GM10847 (cell line): Measurements from ENCODE around the gene DPM3.

ENCODE experiments used
- POLR2A ChIP-seq: IDR thresholded peaks from 2 replicates; pipeline ENCODE4 v1.6.1; 2011; ENCODE audit not compliant: insufficient read length; ENCODE audit errors: extremely low read depth

The DPM3 gene

DNA sequence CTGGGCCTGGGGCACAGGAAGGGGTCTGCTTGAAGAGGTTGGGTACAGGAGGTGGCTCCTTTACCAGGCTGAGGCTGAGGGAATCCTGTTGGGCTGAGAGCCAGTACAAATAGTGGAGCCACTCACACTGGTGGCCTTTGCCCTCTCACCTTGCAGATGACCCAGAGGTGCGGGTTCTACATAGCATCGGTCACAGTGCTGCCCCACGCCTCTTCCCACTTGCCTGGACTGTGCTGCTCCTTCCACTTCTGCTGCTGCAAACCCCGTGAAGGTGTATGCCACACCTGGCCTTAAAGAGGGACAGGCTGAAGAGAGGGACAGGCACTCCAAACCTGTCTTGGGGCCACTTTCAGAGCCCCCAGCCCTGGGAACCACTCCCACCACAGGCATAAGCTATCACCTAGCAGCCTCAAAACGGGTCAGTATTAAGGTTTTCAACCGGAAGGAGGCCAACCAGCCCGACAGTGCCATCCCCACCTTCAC is 6.5 kb downstream of the DPM3 start:
- no peak for TF ChIP-seq POLR2A

DNA sequence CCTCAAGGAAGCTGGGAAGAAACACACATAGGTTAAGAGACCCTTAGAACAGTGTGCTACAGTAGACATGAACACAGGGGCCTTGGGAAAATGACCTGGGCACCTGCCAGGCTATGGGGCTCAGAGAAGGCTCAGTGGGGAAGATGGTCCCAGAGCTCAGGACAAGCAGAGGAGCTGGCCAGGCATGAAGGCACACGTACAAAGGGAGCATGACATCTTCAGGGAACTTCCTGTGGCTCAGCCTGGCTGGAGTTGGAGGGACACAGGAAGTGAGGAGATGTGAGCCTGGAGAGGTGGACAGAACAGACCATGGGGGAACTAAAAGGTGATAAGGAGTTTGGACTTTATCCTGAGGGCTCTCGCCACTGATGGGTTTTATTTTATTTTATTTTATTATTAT is 8.5 kb downstream of the DPM3 start:
- no peak for TF ChIP-seq POLR2A

DNA sequence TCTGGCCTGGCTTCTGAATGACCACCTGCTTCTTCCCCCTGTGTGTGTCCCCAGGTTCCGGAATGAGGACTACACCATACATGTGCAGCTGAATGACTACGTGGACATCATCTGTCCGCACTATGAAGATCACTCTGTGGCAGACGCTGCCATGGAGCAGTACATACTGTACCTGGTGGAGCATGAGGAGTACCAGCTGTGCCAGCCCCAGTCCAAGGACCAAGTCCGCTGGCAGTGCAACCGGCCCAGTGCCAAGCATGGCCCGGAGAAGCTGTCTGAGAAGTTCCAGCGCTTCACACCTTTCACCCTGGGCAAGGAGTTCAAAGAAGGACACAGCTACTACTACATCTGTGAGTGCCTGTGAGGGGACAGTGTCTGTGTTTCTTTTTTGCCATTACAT is 9.0 kb downstream of the DPM3 start:
- TF ChIP-seq POLR2A, result no peak

DNA sequence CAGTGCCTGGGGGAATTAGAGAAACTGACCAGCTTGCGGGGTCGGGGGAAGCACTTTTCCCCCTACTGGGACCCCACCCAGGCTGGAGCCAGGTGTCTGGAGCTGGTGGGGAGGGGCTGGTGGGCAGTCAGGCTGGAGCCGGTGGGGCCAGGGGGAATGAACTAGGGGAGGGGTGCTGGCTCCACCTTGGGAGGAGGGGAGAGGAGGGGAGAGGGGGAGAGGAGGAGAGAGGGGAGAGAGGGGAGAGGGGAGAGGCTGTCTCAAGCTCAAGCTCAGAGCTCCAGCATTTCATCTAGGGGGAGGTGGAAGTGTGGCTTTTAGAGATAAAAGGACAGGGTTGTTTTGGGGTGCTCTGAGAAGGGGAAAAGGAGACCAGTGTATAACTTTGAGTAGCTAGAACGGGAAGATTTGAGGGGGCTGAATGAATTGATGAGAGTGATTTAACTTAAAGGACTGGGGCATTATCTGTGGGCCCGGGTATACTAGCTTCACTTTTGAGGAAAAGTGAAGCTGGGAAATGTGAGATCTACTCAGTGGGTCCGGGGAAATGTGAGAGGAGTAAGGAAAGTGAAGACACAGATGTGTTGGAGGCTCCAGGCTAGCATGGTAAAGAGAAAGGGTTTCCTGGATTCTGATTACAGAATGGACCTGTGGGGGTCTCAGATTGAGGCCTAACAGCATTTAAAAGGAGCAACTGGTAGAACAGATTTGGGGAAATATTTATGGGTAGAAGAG is 9.9 kb downstream of the DPM3 start:
- TF ChIP-seq POLR2A, result no peak

DNA sequence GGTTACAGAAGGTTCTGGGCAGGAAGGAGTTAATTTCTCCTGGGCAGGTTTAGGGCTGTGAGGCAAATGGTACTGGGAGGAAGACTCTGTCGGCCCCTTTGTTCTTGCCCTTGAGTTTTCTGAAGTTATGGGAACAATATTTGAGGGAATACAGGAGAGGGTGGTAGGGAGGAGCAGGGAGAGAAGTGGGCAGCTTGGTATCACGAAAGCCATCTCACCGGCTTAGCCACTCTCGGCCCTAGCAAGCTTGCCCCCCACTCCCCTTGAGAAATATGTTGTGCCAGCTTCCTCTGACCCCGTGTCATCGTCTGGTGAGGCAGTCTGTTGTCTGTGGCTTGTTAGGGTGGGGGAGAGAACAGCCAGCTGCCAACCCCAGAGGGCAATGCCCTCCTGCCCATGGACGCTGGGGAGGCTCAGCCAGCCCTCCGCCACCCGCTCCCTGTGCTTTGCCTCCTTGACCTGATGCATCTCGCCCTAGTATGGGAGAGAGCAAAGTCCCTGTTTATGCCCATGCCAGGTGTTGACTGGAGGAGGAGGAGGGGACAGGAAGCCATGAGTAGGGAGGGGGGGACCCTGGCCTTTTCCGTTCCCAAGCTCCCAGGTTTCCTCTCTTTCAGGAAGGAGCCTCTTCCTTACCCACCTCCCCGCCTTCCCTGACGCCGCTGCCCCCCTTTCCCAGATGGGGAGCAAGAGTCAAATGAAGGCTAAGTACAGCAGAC is 11.4 kb downstream of the DPM3 start:
- TF ChIP-seq POLR2A, result no peak

DNA sequence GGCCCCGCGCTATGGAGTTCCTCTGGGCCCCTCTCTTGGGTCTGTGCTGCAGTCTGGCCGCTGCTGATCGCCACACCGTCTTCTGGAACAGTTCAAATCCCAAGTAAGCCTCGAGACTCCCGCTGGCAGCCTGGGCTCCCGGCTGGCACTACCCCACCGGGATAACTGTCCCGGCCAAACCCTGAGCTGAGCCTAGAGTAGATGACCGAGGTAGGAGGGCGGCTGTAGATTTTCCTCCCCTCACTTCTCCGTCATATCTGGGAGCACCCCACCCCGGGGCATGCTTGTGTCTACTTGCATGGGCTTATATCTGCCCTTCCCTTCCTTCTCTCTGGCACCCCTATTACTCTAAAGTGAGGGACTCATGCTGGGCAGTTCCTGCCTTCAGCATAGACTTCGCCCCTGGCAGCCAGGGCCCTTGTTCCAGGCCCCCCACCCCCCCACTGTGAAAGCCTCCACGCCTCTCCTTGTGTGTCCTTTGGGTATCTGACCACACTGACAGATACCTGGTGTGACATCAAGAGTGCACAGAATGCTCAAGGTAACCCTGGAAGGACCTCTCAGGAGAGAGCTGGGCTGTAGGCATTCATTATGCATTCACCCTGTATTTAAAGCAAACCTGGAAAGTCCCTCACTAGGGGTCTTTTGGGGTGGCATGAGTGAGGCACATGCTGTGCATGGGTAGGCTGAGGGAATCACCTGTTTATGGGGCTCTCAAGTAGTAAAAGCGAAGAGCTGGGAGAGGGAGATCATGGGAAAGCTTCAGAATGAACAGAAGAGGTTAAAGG is 12.2 kb downstream of the DPM3 start:
- TF ChIP-seq POLR2A, result no peak

DNA sequence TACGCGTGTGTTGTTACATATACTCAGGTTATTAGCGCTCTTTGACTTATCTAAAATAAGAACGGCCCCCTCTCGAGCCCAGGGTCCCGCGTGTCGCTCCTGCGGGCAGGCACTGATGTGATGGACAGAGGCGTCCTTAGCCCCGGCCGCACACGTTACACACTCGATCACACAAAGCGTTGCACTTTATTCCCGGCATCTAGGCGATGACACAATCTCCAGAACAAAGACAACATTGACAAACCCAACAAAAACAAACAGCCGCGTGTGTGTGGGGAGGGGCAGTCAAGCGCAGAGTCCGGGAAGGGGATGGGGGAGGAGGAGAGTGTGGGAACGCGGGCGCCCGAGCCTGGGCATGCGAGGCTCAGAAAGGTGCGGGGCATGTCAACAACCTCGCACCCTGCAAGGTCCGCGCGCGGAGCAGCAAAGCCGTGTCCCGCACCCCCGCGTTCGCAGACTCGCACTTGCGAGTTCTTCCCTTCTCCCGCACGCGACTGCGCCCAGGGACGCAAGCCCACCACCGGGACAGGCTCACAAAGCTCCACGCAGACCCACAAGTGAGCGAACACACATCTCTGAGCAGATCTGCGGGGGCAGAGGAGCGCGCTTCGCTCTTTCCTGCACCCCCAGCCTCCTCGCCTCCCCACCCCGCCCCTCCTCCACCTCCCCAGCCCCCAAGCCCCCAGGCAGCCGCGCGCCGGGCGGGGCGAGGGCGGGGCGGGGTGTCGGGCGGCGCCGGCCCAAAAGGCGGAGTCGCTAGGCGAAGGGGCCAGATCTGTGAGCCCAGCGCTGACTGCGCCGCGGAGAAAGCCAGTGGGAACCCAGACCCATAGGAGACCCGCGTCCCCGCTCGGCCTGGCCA is 13.0 kb downstream of the DPM3 start, which contains the start of gene EFNA1:
Gene EFNA1, plus strand, starts transcription at position 772 of the 862 bp plus-strand sequence. CDS start 102 bp downstream, outside the sequence.
- TF ChIP-seq POLR2A, result no peak

DNA sequence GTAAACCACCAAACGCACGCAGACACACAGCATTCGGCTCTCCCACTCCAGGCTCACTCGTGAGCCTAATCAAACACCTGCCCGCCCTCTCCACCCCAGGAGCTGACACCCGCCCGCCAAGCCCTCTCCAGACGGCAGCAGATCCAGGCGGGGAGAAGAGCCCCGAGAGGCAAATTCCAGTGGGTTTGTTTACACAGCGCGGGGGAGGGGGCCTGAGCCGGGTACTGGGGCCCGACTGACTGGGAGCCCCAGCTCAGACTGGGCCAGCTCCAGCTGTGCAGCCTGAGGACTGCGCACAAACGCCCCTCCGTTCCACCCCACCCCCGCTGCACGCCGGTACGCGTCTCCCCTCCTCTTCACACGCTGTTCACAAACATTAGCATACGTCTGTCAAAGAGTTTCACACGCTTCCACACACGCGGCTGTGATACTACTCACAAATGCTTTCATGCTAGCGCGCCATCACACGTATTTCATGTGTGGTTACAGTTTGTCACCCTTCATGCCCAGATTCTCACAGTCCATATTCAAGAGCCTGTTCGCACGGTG is 13.7 kb downstream of the DPM3 start:
- TF ChIP-seq POLR2A, result no peak

DNA sequence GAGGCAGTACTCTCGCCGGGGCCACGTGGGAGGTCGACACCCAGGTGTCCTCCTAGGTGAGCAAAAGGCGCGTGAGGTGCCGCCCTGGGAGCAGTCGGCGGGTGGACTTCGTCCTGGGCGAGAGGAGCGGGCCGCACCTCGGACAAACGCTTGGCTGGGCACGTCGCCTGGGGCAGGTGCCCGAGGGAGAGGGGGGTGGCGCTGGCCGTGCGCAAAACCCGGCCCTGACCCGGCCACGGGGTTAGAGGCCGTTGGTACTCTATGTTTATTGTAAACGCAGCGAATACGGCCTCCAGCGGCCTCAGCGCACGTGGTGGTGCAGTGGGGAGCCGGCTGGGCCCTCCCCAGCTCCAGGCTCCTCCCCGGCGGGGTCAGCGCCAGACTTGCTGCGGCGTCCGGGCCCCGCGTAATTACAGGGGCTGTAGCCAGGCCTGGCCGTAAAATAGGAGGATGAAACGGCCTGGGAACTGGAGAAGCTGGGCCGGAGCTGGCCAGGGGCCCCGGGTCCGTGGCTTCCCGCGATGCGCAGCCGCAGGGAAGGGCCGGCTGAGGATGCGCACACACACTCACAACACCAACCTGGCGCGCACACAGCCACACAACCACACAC is 14.3 kb downstream of the DPM3 start:
- TF ChIP-seq POLR2A, result no peak

DNA sequence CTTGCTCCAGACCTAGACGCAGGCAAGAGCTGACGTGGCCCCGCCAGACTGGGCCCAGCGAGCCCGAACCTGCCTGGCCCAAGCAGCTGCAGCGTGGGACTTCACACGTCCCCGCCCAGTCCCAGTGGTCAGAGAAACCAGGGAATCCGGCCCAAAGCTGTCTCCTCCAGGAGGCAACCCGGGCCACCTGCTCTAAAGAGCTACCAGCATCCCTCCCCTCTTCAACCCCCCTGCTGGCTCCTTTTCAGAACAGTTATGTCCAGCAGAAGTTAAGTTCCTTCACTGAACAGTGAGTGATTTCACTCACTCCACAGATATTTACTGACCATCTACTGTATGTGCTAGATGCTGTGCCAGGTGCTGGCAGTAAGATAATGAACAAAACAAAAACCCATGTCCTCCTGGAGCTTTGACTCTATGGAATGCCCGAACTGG is 14.8 kb downstream of the DPM3 start:
- no peak for TF ChIP-seq POLR2A

DNA sequence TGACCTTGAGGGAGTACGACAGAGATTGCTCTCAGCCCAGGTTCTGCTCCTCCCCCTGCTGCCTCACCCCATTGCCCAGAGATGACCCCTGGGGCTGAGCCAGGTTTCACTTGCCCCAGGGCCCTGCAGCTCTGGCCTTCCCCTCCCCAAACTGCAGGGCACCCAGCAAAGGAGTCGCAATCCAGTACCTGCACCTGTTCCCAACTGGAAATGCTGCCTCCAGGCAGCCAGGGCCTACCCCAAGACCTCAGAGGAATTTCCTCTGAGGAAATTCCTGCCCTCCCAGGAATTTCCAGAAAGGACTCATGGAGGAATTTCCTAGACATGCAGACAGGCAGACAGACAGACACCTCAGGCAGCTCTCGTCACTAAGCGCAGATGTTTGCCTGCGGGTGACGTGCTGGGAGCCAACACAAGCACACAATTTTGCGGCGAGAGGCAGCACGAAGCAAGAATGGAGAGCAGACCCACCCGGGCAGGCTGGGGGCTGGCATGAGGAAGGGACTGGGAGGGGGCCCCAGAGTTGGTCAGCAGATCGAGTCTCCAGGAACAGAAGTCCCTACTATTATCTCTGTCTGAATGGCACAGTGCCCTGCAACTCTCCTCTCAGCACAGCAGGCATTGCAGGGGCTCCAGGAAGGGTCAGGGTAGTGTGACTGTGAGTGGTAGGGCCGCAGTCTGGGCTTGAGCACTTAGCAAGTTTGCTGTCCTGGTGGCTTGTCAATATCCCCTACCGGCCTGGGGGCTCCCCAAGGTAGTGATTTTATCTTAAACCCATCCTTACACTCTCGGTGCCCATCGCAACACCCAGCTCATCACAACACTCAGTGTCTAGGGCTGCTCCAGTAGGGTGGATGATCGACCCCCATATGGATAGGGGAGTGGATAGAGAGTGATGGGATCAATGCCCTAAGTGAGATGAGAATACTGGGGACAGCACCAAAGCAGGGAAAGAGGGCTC is 15.5 kb downstream of the DPM3 start:
- no peak for TF ChIP-seq POLR2A

DNA sequence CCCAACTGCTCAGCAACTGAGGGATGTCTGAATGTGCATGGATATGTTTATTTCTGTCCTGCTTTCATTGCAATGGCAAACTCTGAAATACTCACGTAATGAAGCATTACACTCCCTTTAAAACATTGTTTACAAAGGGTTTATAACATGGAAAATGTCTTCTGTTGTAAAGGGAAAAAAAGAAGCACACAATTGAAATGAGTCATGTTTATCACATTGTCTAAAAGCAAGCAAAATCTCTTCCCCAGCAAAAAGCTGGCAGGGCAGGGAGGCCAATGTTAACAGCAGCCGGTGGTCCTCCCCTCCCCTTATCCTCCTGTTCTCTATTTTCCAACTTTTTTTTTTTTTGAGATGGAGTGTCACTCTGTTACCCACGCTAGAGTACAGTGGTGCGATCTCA is 16.5 kb downstream of the DPM3 start:
- no peak for TF ChIP-seq POLR2A

DNA sequence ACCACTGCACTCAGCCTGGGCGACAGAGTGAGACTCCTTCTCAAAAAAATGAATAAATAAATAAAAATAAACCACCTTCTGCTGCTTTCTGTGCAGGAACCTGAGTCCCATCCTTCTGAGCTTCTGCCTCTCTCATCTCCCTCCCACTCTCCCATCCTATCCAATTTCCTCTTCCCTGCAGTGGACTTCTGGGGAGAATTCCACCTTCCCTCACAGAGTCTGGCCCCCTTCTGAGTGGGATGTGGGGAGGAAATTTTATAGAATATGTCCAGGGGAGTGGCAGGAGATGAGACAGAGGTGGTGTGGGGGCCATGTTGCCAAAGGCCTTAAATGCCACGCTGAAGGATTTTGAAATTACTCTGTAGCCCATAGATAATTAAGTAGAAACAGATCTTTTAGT is 18.0 kb downstream of the DPM3 start:
- TF ChIP-seq POLR2A, result no peak
